Natural killer cell (primary cell): Measurements from ENCODE around the gene LYRM9. TPM values are rescaled to one million over a fixed set of nuclear protein-coding genes. Genes with fewer than 3 reads are reported as not detected.
"Not testable (repeated sequence)": the region's sequence is repeated elsewhere in the genome, so short reads cannot be mapped to it uniquely, and the experiment has no call there.

Experiments
- ATAC-seq, 3 donors: fragments of 150-1000 bp in 2 of 3; fragments of 200-7000 bp in 1 of 3; cut with Tn5 transposase; 1 replicate in 1 of 3; 2 replicates in 2 of 3; pipeline ENCODE4 v1.10.0; 2021; ENCODE audit warnings: mild to moderate bottlenecking in 2 of 3, moderate library complexity in 2 of 3
- DNase-seq, 2 donors: peaks; one replicate each; pipeline versions ENCODE4 v3.0.0 to v3.0.0-alpha.2; 2013 to 2021; ENCODE audit warnings: mixed read lengths in 1 of 2
- H3K27ac ChIP-seq: one replicate; pipeline ENCODE4 v1.5.1; 2013; ENCODE audit warnings: mild to moderate bottlenecking, low read length
- H3K27me3 ChIP-seq: one replicate; pipeline ENCODE4 v1.6.1; 2013; ENCODE audit warnings: low read length; ENCODE audit not compliant: control insufficient read depth, insufficient read depth
- H3K36me3 ChIP-seq: one replicate; pipeline ENCODE4 v1.6.1; 2013; ENCODE audit warnings: low read length; ENCODE audit not compliant: control insufficient read depth, insufficient read depth
- H3K4me1 ChIP-seq: one replicate; pipeline ENCODE4 v1.6.1; 2013; ENCODE audit warnings: low read length; ENCODE audit not compliant: control insufficient read depth, insufficient read depth
- H3K4me3 ChIP-seq: one replicate; pipeline ENCODE4 v1.5.1; 2013; ENCODE audit warnings: low read length
- H3K9me3 ChIP-seq: one replicate; pipeline ENCODE4 v1.6.1; 2013; ENCODE audit warnings: low read length; ENCODE audit not compliant: control insufficient read depth, insufficient read depth
- H3K27ac Mint-ChIP-seq, 2 donors: one replicate each; pipeline ENCODE4 v1.8.0; 2022; ENCODE audit warnings: mild to moderate bottlenecking in 2 of 2, mixed read lengths in 2 of 2, moderate library complexity in 1 of 2
- H3K27me3 Mint-ChIP-seq, 2 donors: one replicate each; pipeline ENCODE4 v1.8.0; 2022; ENCODE audit warnings: low read depth in 2 of 2, mixed read lengths in 2 of 2
- H3K36me3 Mint-ChIP-seq: one replicate; pipeline ENCODE4 v1.8.0; 2022; ENCODE audit warnings: mixed read lengths
- H3K4me1 Mint-ChIP-seq, 2 donors: one replicate each; pipeline ENCODE4 v1.8.0; 2022; ENCODE audit warnings: mixed read lengths in 2 of 2
- H3K4me3 Mint-ChIP-seq: one replicate; pipeline ENCODE4 v1.8.0; 2022; ENCODE audit warnings: mild to moderate bottlenecking, moderate library complexity, mixed read lengths
- H3K9me3 Mint-ChIP-seq, 2 donors: one replicate each; pipeline ENCODE4 v1.8.0; 2022; ENCODE audit warnings: mixed read lengths in 2 of 2
- WGBS: methylation state at CpG from one replicate; pipeline ENCODE4 v1.1.7; 2013; ENCODE audit warnings: missing lambda C conversion rate; ENCODE audit not compliant: insufficient coverage; 5-methylcytosine and 5-hydroxymethylcytosine counted together
- intact Hi-C: fragments of 100-400 bp; cut with micrococcal nuclease; formaldehyde crosslinking; loops from one replicate; pipeline ENCODE4 v1.14.2; 2022
- total RNA-seq, 4 donors: library from RNA; stranded (reverse); fragments of 120-200 nt in 1 of 4; gene quantifications; one replicate each; pipeline versions ENCODE4 v1.2.3 to v1.2.4, GENCODE V29; 2013 to 2022
- TF ChIP-seq, protein P1 (sequence below): fragments of 200-600 bp; IDR thresholded peaks from one replicate; pipeline ENCODE4 v1.8.0; 2022; ENCODE audit warnings: antibody characterized with exemption

Gene LYRM9
- total RNA-seq, 3 donors from 2014 or later (not counting 1 experiment from before 2014, with no cell fraction given) = 7.8 to 13.0 (median 9.3) TPM

DNA sequence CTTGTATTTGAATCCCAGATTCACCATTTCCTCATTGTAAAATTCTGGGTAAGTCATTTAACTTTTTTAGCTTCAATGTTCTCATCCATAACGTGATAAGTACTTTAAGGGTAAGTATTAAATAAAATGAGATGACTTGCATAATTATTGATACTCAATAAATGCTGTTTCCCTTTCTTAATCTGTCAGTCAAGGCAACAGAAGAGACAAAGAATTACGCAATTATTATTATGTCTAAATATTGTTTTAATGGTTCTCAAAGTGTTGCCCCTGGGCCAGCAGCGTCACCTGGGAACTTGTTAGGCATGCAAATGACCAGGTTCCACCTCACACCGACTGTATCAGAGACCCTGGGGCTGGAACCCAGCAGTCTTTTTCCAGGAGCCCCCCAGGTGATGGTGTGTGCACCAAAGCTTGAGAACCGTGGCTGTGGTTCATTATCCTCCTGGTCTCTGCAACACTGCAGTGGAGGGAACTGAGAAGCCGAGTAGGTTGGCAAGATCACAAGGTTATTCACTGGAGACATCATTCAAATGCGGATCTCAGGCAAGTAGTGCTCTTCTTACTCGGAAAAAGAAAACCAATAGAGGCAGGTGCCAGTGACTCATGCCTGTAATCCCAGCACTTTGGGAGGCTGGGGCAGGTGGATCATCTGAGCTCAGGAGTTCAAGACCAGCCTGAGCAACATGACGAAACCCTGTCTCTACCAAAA is 43.5 kb downstream of the LYRM9 start:
- Histone ChIP-seq H3K9me3 (peaks cover 3% of the 10 kb centered on the region), H3K27ac (no peak overlapping the region), H3K4me3 (no peak overlapping the region), H3K27me3 (peaks cover 3% of the 10 kb centered on the region), H3K36me3 (no peaks in the 10 kb centered on the region), H3K4me1 (peaks cover 14% of the 10 kb centered on the region)
- DNase-seq (no peak), ATAC-seq (no peak)
- WGBS = 89% methylated on average over 7 of the region's 9 CpGs
- TF ChIP-seq, protein P1, sequence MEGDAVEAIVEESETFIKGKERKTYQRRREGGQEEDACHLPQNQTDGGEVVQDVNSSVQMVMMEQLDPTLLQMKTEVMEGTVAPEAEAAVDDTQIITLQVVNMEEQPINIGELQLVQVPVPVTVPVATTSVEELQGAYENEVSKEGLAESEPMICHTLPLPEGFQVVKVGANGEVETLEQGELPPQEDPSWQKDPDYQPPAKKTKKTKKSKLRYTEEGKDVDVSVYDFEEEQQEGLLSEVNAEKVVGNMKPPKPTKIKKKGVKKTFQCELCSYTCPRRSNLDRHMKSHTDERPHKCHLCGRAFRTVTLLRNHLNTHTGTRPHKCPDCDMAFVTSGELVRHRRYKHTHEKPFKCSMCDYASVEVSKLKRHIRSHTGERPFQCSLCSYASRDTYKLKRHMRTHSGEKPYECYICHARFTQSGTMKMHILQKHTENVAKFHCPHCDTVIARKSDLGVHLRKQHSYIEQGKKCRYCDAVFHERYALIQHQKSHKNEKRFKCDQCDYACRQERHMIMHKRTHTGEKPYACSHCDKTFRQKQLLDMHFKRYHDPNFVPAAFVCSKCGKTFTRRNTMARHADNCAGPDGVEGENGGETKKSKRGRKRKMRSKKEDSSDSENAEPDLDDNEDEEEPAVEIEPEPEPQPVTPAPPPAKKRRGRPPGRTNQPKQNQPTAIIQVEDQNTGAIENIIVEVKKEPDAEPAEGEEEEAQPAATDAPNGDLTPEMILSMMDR = no peak
- Mint-ChIP-seq H3K4me3 (no peak overlapping the region), H3K9me3 (no peaks in the 10 kb centered on the region), H3K4me1 (peaks cover 29 to 41% of the 10 kb centered on the region in 2 donors), H3K36me3 (no peaks in the 10 kb centered on the region), H3K27ac (no peak overlapping the region), H3K27me3 (peaks cover 14 to 19% of the 10 kb centered on the region in 2 donors)
- intact Hi-C loops = no loop called here

- intact Hi-C loops = no loop called here
- 84% methylated on average over 3 of the region's 3 CpGs for WGBS
Observed at GRCh38 chr17:27848931-27849330, 44.2 kb downstream of the LYRM9 start.

GRCh38 chr17:27846808-27847307 is 46.3 kb downstream of the LYRM9 start:
- H3K4me1 ChIP-seq = peaks cover 14% of the 10 kb centered on the region
- H3K9me3 ChIP-seq, H3K36me3 ChIP-seq, H3K27me3 ChIP-seq, H3K9me3 Mint-ChIP-seq, H3K27me3 Mint-ChIP-seq, intact Hi-C loops, H3K36me3 Mint-ChIP-seq: not testable (repeated sequence)
- 89% methylated on average over 11 of the region's 11 CpGs for WGBS
- H3K4me1 Mint-ChIP-seq = peaks cover 29 to 41% of the 10 kb centered on the region in 2 donors
- DNase-seq (peak in 1 of 2 donors; percentile 7), ATAC-seq (peak in 1 of 3 donors; percentile 9)
- peak overlapping the region; percentile 82 to 87 for H3K27ac Mint-ChIP-seq
- peak overlapping the region; percentile 89 for H3K4me3 Mint-ChIP-seq
- peak overlapping the region; percentile 30 for H3K4me3 ChIP-seq
- peak overlapping the region; percentile 57 for H3K27ac ChIP-seq

More at GRCh38 chr17:27848931-27849330, 44.2 kb downstream of the LYRM9 start:
- Histone ChIP-seq H3K27me3 (peaks cover 3% of the 10 kb centered on the region), H3K27ac (no peak overlapping the region), H3K36me3 (no peaks in the 10 kb centered on the region), H3K4me3 (no peak overlapping the region), H3K4me1 (peaks cover 14% of the 10 kb centered on the region), H3K9me3 (peaks cover 3% of the 10 kb centered on the region)
- Mint-ChIP-seq H3K9me3 (no peaks in the 10 kb centered on the region), H3K4me3 (no peak overlapping the region), H3K4me1 (peaks cover 29 to 41% of the 10 kb centered on the region in 2 donors), H3K27me3 (peaks cover 9 to 13% of the 10 kb centered on the region in 2 donors), H3K27ac (no peak overlapping the region), H3K36me3 (no peaks in the 10 kb centered on the region)
- TF ChIP-seq, protein P1 = no peak
- no peak for DNase-seq
- ATAC-seq = no peak

- Mint-ChIP-seq H3K36me3 (no peaks in the 10 kb centered on the region), H3K4me1 (peaks cover 29 to 41% of the 10 kb centered on the region in 2 donors), H3K27me3 (peaks cover 0 to 4% of the 10 kb centered on the region in 2 donors), H3K4me3 (peak overlapping the region; percentile 89), H3K27ac (peak overlapping the region; percentile 82 to 87), H3K9me3 (no peaks in the 10 kb centered on the region)
- TF ChIP-seq, protein P1 = no peak
- peak; percentile 21 to 72 for DNase-seq
- H3K36me3 ChIP-seq = no peaks in the 10 kb centered on the region
- ATAC-seq = peak; percentile 64 to 81 (median 64)
- WGBS = 21% methylated on average over 23 of the region's 23 CpGs
- H3K9me3 ChIP-seq = peaks cover 3% of the 10 kb centered on the region
- peak overlapping the region; percentile 57 for H3K27ac ChIP-seq
- H3K27me3 ChIP-seq = no peaks in the 10 kb centered on the region
- H3K4me3 ChIP-seq = peak overlapping the region; percentile 30
- H3K4me1 ChIP-seq = peaks cover 14% of the 10 kb centered on the region
- intact Hi-C loops = no loop called here
Observed at GRCh38 chr17:27846042-27846655, 47.0 kb downstream of the LYRM9 start.
